HG03558 (cell line): ENCODE measurements around the gene CDH4.

Source experiments
- ATAC-seq: cut with Tn5 transposase; IDR thresholded peaks from one replicate; pipeline ENCODE4 v1.9.1; 2021; ENCODE audit warnings: moderate number of reproducible peaks; ENCODE audit not compliant: unreplicated experiment; ENCODE audit errors: extremely low read depth

Gene CDH4

DNA sequence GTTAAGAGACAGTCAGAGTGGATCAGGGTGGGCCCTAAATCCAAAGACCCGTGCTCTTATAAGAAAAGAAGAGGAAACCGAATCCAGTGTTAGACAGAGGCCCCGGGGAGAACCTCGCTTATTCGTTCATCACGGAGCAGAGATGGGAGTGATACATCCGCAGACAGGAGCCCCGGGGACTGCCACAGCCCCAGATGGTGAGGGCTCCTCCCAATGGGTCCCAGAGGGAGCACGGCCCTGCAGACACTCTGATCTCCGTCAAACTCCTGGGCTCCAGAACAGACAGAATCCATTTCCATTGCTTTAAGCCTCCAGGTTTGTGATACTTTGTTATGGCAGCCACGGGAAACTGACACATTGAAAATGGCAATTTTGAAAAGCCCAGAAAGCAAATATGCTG lies 47.0 kb downstream of the CDH4 start:
- ATAC-seq, result no peak

- no peak for ATAC-seq
These were observed 47.6 kb downstream of the CDH4 start for GRCh38 chr20:61299618-61300017.

- no peak for ATAC-seq
These were observed 48.2 kb downstream of the CDH4 start for GRCh38 chr20:61300293-61300692.

- no peak for ATAC-seq
These were observed 48.6 kb downstream of the CDH4 start for GRCh38 chr20:61300709-61301108.

DNA sequence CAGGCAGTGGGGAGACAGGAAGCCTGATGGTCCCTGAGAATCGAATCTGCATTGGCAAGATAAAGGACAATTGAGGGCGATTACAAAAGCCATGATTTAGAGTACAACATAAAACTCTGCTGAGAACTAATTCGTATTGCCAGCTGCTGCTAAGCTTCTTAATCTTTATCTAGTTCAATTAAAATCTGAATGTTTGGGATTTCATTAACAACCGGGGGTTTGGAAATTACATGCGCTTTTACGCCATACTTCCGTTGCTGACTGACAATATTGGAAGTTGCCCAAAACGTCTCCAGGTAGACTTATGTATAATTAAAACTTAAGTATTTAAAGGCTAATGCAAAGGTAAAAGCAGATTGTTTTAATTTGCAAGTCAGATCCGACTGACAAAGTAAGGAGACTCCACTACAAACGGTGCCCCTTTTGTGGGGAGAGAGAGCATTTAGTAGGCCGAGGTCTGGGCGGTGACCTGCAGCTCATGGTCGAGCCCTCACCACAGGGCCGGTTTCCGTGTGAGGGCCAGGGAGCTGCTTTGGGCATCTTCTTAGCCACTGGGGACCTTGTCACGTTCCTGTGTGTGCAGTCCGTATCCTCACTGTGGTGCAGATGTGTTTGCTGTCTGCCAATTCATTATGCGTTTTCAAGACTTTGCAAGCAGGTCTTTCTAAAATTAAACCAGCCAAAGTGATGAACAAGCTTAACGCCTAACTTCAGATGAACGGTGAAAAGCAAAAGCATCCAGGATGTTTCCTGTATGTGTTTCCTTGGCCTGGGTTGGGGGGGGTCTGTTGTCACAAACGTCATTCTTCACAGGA lies 49.9 kb downstream of the CDH4 start:
- ATAC-seq, result no peak

- no peak for ATAC-seq
These were observed 51.2 kb downstream of the CDH4 start for GRCh38 chr20:61303217-61303616.

DNA sequence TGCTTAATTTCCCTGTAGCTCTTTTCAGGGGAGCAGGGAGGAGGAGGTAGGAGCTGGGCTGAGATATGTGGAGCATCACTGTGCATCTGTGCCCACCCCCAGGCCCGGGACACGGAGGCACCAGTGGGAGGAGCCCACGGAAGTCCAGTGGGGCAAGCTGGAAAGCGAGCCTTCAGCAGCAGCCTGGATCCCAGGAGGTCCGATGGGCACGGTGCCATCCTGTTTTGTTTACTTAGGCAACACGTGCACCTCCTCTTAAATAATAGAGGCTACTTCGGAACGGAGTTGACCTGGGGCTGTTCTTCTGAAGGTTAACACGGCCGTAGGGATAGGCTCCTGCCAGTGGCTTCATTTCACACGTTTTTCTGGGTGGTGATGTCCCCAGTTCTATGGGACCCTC lies 51.6 kb downstream of the CDH4 start:
- ATAC-seq, result no peak

DNA sequence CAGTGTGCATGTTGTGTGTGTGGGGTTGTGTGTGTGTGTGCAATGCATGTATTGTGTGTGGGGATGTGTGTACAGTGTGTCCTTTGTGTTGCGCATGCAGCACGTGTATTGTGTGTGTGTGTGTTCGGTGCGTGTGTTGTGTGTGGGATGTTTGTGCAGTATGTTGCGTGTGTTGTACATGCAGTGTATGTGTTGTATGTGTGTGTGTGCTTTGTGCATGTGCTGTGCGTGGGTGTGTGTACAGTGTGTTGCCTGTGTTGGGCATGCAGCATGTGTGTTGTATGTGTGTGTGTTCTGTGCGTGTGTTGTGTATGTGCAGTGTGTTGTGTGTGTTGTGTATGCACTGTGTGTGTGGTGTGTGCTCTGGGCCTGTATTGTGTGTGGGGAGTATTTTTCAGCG lies 52.7 kb downstream of the CDH4 start:
- no peak for ATAC-seq

GRCh38 chr20:61306937-61307475 lies 54.9 kb downstream of the CDH4 start:
- no peak for ATAC-seq

- no peak for ATAC-seq
These were observed 55.8 kb downstream of the CDH4 start for GRCh38 chr20:61307686-61308476.

DNA sequence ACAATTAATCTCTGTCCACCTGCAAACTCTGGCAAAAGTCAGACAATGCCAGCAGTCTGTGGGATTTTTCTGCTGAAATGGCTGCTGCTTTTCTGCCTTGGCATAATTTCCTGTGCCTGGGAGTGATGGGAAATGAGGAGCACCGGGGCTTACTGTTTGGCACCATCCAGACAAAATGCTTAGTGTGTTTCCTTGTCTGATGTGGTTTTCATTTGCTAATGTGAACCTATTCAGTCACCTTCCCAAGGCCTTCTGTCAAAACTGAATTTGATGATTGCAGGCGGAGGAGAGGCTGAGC lies 56.4 kb downstream of the CDH4 start:
- no peak for ATAC-seq

DNA sequence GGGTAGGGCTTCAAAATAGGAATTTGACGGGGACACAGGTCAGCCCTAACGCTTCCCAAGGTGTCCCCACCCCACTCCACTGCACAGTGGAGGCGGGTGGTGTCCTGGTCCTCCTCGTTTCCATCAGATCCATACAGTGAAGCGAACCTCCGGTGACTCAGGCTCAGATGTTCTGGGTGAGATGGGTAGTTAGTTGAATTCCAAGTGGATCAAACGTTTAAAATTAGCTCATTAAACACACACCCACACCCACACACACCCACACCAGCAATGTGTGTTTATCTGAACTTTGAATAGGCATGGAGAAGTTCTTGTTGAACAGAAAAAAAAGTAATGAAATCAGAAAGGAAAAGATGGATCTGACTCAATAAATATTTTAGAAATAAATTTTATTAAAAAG lies 58.9 kb downstream of the CDH4 start:
- ATAC-seq, result no peak

- ATAC-seq, result no peak
These were observed 59.8 kb downstream of the CDH4 start for GRCh38 chr20:61311656-61312387.

GRCh38 chr20:61312925-61313324 lies 60.9 kb downstream of the CDH4 start:
- no peak for ATAC-seq

- ATAC-seq, result no peak
These were observed 61.3 kb downstream of the CDH4 start for GRCh38 chr20:61313396-61313795.

DNA sequence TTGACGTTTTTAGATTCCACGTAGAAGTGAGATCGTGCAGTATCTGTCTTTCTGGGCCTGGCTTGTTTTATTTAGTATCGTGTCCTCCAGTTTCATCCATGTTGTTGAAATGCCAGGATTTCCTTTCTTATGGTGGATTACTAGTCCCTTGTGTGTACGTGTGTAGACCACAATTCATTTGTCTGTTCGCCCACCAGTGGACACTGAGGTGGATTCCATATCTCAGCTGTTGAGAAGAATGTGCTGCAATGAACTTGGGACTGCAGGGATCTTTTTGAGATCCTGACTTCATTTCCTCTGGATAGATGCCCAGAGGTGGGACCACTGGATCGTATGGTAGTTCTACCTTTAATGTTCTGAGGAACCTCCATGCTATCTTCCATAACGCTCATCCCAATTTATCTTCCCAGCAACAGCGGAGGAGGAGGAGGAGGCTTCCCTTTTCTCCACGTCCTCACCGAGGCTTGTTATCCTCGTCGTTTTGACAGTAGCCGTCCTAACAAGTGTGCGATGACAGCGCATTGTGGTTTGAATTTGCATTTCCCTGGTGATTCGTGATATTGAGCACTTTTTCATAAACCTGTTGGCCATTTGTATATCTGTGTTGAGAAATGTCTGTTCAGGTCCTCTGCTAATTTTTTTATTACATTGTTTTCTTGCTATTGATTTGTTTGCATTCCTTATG lies 62.4 kb downstream of the CDH4 start:
- no peak for ATAC-seq

GRCh38 chr20:61315319-61315718 lies 63.3 kb downstream of the CDH4 start:
- ATAC-seq, result no peak

DNA sequence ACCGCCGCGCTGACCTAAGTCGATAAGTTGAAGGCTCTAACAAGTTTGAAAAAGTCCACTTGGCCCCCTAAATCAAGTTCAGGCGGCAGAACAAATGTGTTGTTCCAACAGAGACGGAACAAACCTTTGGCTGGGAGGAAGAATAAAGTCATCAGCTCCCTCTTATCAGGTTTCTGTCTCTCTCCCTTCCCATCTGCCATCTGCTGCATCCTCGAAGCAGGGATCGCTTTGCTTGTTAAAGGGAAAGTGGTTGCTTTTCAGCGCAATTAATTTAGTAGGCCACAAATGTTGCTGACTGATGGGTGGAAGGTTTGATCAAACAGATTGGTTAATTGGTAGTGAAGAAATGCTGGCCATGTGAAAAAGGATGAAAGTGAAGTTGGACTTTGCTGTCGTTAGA lies 64.3 kb downstream of the CDH4 start:
- ATAC-seq, result no peak

- no peak for ATAC-seq
These were observed 66.0 kb downstream of the CDH4 start for GRCh38 chr20:61317966-61318530.
